GM18873 (cell line): ENCODE measurements around the gene SOCS2.

Experiments used
- ATAC-seq: cut with Tn5 transposase; IDR thresholded peaks from one replicate; pipeline ENCODE4 v1.9.1; 2021; ENCODE audit warnings: mild to moderate bottlenecking, moderate library complexity, moderate number of reproducible peaks; ENCODE audit not compliant: unreplicated experiment, low FRiP score

Gene SOCS2

DNA sequence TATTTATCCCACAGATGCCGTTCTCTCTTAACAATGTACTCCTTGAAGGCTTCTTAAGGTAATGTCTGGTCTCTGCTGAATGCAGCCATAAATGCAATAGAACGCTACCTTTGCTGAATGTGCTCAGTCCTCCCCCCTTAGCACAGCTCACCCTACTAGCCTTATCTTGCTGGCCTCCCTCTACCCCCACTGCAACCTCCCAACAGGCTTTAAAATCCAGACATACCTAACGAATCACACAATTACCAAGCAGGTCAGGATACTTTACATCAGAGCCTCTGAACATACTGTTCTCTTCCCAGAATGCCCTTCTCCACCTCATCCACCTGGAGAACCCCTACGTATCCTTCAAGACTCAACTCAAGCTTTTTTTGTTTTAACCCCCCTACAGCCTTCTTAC, 53.7 kb downstream of the SOCS2 start:
- ATAC-seq = no peak
